IPS-NIHi7 (cell line): ENCODE results near the gene CA11.
"Not testable (repeated sequence)": the region's sequence is repeated elsewhere in the genome, so short reads cannot be mapped to it uniquely, and the experiment has no call there.

Source experiments
- DNase-seq: peaks from one replicate; pipeline ENCODE4 v3.0.0; 2012; ENCODE audit warnings: mixed read lengths; ENCODE audit errors: extremely low spot score

Gene CA11

DNA sequence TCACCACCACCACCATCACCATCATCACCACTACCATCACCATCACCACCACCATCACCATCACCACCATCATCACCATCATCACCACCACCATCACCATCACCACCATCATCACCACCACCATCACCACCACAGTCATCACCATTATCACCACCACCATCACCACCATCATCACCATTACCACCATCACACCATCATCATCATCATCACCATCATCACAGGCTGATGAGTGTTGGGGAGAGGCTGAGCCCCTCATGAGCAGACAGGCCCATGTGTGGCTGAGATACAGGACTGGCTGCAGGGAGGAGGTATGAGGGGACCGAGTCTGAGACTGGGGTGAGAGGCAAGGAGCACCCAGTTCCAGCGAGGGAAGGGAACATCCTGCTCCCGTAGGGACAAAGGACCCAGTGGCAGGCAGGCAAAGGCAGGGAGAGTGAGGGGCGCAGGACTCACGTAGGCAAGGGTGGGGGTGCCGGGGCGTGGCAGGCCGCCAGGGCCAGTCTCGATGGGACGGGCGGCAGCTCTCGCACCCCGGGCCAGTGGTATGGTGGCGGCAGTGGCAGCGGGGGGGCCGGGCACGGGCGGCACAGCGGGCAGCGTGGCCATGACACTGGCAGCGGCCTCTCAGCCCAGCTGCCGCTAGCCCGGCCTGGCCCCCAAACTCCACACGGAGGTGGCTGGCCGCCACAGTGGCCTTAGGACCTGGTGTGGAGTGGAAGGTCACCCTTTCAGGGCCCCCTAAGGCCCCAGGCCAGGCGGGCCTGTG is 24.1 kb upstream of the CA11 start:
- no peak for DNase-seq

GRCh38 chr19:48668761-48669160 is 22.8 kb upstream of the CA11 start:
- no peak for DNase-seq

DNA sequence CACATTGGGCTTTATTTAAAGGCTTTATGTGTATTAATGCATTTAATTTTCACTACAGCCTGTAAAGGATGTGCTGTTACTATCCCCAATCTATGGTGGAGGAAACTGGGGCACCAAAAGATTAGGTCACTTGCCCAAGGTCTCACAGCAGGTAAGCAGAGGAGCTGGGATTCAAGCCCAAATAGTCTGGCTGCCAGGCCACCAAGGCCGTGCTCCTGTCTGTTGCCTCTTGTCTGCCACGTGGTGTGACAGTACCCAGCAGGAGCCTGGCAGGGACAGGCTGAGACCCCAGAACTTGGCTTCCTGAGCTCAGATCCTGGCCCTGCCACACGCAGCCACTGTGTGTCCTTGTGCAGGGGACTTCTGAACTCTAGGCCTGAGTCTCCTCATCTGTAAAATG is 22.3 kb upstream of the CA11 start:
- no peak for DNase-seq

GRCh38 chr19:48665786-48666185 is 19.8 kb upstream of the CA11 start:
- no peak for DNase-seq

- no peak for DNase-seq
Measured at GRCh38 chr19:48664476-48664875, 18.5 kb upstream of the CA11 start.

DNA sequence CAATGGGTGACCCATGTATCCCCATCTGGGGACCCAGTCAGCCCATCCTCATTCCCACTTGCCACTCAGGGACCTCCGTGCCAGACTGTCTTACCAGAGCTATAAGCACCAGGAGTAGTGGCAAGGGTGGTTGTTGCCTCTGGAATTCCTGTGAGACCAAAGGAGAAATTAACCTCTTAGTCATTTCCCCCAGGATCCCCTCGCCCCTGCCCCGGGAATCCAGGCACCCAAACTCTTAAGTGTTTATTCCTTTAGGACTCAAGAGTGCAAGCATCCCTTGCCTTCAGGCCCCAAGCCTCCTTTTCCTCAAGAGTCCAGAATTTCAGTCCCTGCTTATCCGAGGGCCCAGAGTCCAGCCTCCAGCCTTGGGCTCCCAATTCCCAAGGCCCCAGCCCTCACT is 17.7 kb upstream of the CA11 start:
- no peak for DNase-seq

DNA sequence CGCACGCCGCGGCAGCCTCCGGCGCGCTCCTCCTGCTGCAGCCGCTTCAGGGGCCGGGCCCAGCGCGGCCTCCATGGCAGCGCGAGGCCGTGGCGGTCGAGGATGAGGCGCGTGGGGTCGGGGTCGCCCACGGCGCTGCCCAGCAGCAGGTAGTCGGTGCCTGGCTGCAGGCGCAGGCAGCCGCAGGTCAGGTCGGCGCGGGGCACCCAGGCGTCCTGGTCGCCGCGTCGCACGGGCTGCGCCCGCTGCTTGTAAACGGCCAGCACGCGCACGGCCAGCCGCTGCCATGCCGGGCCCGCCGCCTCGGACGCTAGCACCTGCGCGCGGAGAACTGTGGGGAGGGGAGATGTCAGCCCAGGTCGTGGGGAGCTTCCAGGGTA is 15.7 kb upstream of the CA11 start:
- DNase-seq: no peak

DNA sequence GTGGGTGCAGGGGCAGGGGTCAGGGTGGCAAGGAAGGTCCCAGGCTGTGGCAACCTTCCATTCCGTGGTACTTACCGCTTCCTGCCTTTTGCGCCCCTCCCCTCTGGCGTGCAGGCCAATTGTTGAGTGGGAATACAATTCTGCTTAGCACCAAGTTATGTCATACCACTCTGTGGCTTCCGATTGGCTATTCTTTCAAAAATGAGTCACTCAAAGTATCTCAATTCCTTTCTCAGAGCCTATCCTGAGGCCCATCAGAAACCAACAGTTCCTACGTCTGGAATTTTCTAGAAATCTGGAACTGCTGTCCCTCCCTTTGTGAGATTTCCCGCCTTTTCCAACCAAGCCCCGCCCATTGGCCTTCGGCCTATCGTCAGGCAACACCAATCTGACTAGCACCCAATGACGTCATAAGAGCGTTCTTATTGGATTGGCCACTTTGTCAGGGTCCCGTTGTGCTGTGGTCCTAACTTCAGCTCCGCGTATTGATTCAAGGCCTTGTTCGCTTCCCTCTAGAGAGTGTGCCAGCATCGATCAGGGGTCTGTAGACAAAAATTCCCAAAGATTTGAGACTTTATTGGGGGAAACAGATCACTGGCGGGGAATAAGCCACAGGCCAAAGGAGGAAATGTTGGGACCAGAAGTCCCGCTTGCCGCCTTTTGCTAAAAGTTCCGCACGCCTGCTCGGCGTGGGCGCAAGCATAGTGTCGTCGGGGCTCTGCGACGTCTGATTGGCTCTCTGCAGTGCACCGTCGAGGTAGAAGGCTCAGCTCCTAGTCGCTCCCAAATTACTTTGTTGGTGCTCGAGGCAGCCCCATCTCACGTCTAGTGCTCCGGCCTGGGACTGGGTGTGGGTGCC is 15.1 kb upstream of the CA11 start:
- peak; percentile 89 for DNase-seq

DNA sequence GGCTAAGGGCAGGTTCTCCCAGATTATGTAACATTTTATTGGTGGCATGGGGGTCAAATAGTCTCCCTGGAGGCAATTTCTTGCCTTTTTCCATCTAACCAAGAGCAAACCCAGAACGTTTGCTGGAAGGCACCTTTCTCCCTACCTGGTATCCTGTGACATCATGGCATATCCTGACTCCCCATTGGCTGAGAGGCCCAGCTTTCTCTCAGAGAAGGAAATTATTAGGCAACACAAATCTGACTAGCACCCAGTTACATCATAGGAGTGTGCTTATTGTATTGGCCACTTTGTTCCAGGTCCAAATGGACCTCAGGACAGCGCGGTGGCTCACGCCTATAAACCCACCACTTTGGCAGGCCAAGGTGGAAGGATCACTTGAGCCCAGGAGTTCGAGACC is 13.8 kb upstream of the CA11 start:
- no peak for DNase-seq

DNA sequence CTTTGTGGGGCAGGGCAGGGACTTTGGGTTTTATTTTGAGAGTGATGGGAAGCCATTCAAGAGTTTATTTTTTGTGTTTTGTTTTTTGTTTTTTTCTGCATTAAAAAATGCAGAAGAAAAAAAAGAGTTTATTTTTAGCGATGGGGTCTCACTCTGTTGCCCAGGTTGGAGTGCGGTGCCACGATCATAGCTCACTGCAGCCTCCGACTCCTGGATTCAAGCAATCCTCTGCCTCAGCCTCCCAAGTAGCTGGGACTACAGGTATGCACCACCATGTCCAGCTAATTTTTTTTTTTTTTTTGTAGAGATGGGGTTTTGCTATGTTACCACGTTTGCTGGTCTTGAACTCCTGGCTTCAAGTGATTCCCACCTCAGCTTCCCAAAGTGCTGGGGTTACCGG is 12.5 kb upstream of the CA11 start:
- no peak for DNase-seq

DNA sequence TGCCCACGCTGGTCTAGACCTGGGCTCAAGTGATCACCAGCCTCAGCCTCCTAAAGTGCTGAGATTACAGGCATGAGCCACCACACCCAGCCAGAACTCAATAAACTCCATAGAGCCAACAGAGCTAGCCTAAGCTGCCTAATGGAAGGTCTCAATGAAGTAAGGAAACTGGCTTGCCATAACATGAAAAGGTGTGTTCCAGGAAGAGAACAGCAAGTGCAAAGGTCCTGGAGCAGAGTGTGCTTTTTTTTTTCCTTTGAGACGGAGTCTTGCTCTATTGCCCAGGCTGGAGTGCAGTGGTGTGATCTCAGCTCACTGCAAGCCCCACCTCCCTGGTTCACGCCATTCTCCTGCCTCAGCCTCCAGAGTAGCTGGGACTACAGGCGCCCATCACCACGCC is 11.8 kb upstream of the CA11 start:
- DNase-seq: not testable (repeated sequence)

GRCh38 chr19:48656840-48657474 is 11.0 kb upstream of the CA11 start:
- DNase-seq: no peak

GRCh38 chr19:48654299-48655059 is 8.5 kb upstream of the CA11 start:
- DNase-seq: no peak

DNA sequence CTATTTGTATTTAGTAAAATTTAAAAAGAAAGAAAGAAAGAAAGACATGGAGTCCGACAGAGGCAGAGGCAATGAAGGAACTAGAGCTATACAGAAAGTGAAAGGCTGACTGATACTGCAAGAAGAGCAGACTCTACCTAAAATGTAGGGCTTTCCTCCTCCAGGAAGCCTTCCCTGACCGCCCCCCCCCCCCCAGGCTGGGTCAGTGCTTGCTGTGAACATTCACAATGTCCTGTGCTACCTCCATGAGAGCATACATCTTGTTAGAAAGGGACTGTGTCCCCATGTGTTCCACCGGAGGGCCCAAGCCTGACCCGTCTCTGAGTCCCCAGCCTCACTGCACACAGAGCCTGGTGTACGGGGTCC is 5.7 kb upstream of the CA11 start:
- no peak for DNase-seq

DNA sequence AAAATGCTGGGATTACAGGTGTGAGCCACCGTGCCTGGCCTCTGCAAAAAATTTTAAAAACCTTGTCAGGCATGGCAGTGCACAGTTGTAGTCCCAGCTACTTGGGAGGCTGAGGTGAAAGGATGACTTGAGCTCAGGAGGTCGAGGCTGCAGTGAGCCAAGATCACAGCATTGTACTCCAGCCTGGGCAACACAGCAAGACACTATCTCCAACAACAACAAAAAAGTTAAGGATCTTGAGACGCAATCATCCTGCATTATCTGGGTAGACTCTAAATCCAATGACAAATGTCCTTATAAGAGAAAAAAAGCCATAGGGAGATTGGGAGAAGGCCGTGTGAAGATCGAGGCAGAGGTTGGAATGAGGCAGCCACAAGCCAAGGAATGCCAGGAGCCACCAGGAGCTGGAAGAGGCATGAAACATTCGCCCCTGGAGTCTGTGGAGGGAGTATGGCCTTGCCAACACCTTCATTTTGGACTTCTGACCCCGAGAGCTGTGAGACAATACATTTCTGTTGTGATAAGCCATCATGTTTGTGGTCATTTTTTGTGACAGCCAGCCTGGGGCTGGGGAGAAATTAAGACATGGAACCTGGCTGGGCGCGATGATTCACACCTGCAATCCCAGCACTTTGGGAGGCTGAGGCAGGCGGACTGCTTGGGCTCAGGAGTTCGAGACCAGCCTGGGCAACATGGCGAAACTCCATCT is 5.1 kb upstream of the CA11 start:
- DNase-seq: no peak

- DNase-seq: no peak
Measured at GRCh38 chr19:48648134-48648533, 2.1 kb upstream of the CA11 start.

GRCh38 chr19:48646722-48647216 is 782 bp upstream of the CA11 start:
- DNase-seq: no peak

- DNase-seq: no peak
Measured at GRCh38 chr19:48645620-48646000, 377 bp downstream of the CA11 start.

- DNase-seq: peak; percentile 62
Measured at GRCh38 chr19:48644839-48645619, 958 bp downstream of the CA11 start.

DNA sequence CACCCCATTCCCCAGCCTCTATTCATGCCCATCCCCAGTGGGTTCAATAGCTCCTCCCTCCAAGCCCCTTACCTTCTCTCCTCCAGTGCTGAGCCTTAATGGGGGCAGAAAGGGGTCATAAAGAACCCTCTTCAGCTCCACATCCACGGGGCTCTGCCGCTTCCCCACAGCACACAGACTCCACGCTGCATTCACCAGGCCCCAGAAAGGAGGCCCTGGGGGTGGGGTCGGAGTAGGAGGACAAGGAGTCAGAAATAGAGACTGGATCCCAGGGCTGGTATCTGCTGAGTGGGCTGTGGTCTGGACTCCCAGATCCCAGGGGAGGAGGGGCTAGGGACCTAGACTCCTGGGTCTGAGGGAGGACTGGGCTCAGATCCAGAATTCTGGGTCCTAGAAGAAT is 1.6 kb downstream of the CA11 start:
- no peak for DNase-seq
